ENCODE results near the gene ANKRD31. TPM values are rescaled to one million over a fixed set of nuclear protein-coding genes. Genes with fewer than 3 reads are reported as not detected.

Gene ANKRD31
- total RNA-seq, 1 experiment from 2014 or later = 0.66 TPM

DNA sequence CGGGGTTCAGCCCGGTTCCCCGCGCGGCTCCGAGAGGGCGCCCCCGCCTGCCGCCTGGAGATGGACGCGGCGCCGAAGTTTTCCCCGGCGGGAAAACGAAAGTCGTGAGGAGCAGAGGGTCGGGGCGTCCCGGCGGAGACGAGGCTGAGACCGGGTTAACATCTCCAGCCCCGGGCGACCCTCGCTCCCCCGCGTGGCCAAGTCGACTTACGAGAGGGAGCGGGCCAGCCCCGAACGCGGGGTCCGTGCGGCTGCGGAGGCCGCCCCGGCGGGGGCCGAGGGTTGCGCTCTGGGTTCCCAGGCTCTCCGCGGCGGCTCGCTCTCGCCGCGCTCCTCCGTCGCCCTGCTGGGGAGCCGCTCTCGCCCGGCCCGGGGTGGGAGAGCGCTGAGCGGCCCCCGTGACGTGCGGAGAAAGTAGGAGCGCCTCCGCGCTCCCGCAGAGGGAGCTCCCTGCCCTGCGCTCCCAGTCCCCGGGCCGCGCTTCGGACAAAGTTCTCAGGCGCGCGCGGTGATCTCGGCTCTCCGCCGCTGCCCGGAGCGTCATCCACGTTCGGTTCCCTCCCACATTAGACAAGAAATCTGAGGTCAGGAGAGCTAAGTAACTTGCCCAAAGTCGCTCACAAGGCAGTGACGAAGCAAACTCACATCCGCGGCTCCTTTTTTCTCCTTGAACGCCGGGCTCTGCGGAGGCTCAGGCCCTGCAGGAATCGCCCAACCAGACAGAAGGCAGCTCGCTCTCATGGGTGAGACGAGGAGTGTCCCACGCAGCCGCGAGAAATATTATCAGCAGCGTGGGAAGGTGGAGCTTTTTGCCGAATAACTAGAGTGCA, 183.2 kb downstream of the ANKRD31 start:
- no peaks in the 10 kb centered on the region for H3K9me3 ChIP-seq
- peaks cover 35% of the 10 kb centered on the region for H3K4me1 Mint-ChIP-seq (ENCODE audit: low read depth, unreplicated experiment)
- peak; percentile 15 to 17 for TF ChIP-seq CTCF (IDR thresholded peaks at IDR 0.05; ENCODE audit: insufficient read depth in 1 of 2, low read depth in 1 of 2, low read length in 1 of 2, severe bottlenecking in 1 of 2, unreplicated experiment in 1 of 2)
- ChIA-PET CTCF (interaction anchor here (0.6 to 1.0 kb wide), 3 partner anchors 128 to 283 kb away, joined by 3 to 4 read pairs (median 4); partner anchors contain the start of gene HMGCR), POLR2A (interaction anchor here (0.7 to 0.9 kb wide), 2 partner anchors 207 to 271 kb away, joined by 3 to 4 read pairs; no protein-coding TSS in a partner anchor)
- peak; percentile 68 to 80 for DNase-seq
- peak overlapping the region; percentile 67 for H3K27ac Mint-ChIP-seq (ENCODE audit: unreplicated experiment)
- no peaks in the 10 kb centered on the region for H3K36me3 ChIP-seq (ENCODE audit: control insufficient read depth, insufficient read depth, low read length)
- no TSS peak for BruUV-seq (replicated peaks)
- peaks cover 15% of the 10 kb centered on the region for H3K36me3 Mint-ChIP-seq (ENCODE audit: insufficient read depth, unreplicated experiment)
- H3K9me3 Mint-ChIP-seq (ENCODE audit: unreplicated experiment) = no peaks in the 10 kb centered on the region
- H3K4me3 ChIP-seq (ENCODE audit: low read depth, low read length) = peak overlapping the region; percentile 81
- intact Hi-C loops (cut with micrococcal nuclease; ENCODE audit: unreplicated experiment) = loop anchor here (1.0 to 10.0 kb wide), 7 partner anchors 99 to 369 kb away; partner anchors contain the start of genes ANKRD31, HEXB and HMGCR
- H3K4me3 Mint-ChIP-seq (ENCODE audit: unreplicated experiment) = peak overlapping the region; percentile 86
- peaks cover 34% of the 10 kb centered on the region for H3K4me1 ChIP-seq
- no peaks in the 10 kb centered on the region; the same call in 1 of the 2 replicates for H3K27me3 ChIP-seq (replicated peaks; ENCODE audit: control insufficient read depth, insufficient read depth, low read length)
- H3K27me3 Mint-ChIP-seq (ENCODE audit: insufficient read depth, unreplicated experiment) = no peaks in the 10 kb centered on the region

DNA sequence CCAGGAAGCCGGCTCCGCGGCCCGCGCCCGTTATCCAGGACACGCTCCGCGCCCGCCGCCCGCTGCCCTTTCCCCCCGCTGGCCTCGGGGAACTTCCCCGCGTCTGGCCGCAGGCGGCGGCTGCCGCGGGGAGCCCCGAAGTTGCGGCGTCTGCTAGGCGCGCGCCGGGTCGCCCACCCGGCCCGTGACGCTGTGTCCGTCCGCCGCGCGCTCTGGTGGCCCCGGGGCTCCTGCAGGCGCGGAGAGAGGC, 183.7 kb downstream of the ANKRD31 start:
- TF ChIP-seq CTCF (IDR thresholded peaks at IDR 0.05; ENCODE audit: insufficient read depth in 1 of 2, low read depth in 1 of 2, low read length in 1 of 2, severe bottlenecking in 1 of 2, unreplicated experiment in 1 of 2) = no peak
- DNase-seq = no peak
- H3K27me3 Mint-ChIP-seq (ENCODE audit: insufficient read depth, unreplicated experiment) = no peaks in the 10 kb centered on the region
- Histone ChIP-seq H3K4me3 (ENCODE audit: low read depth, low read length) (peak overlapping the region; percentile 81), H3K36me3 (ENCODE audit: control insufficient read depth, insufficient read depth, low read length) (no peaks in the 10 kb centered on the region), H3K27me3 (replicated peaks; ENCODE audit: control insufficient read depth, insufficient read depth, low read length) (no peaks in the 10 kb centered on the region; the same call in 1 of the 2 replicates), H3K9me3 (no peaks in the 10 kb centered on the region), H3K4me1 (peaks cover 34% of the 10 kb centered on the region)
- intact Hi-C loops (cut with micrococcal nuclease; ENCODE audit: unreplicated experiment) = loop anchor here (1.0 to 10.0 kb wide), 6 partner anchors 98 to 368 kb away; partner anchors contain the start of genes ANKRD31, HEXB and HMGCR
- H3K9me3 Mint-ChIP-seq (ENCODE audit: unreplicated experiment) = no peaks in the 10 kb centered on the region
- peaks cover 15% of the 10 kb centered on the region for H3K36me3 Mint-ChIP-seq (ENCODE audit: insufficient read depth, unreplicated experiment)
- peak overlapping the region; percentile 86 for H3K4me3 Mint-ChIP-seq (ENCODE audit: unreplicated experiment)
- no TSS peak for BruUV-seq (replicated peaks)
- ChIA-PET CTCF (interaction anchor here (1.0 kb wide), 1 partner anchor 128 kb away, joined by 3 read pairs; no protein-coding TSS in a partner anchor), POLR2A (no interaction called here)
- no peak overlapping the region for H3K27ac Mint-ChIP-seq (ENCODE audit: unreplicated experiment)
- peaks cover 35% of the 10 kb centered on the region for H3K4me1 Mint-ChIP-seq (ENCODE audit: low read depth, unreplicated experiment)

DNA sequence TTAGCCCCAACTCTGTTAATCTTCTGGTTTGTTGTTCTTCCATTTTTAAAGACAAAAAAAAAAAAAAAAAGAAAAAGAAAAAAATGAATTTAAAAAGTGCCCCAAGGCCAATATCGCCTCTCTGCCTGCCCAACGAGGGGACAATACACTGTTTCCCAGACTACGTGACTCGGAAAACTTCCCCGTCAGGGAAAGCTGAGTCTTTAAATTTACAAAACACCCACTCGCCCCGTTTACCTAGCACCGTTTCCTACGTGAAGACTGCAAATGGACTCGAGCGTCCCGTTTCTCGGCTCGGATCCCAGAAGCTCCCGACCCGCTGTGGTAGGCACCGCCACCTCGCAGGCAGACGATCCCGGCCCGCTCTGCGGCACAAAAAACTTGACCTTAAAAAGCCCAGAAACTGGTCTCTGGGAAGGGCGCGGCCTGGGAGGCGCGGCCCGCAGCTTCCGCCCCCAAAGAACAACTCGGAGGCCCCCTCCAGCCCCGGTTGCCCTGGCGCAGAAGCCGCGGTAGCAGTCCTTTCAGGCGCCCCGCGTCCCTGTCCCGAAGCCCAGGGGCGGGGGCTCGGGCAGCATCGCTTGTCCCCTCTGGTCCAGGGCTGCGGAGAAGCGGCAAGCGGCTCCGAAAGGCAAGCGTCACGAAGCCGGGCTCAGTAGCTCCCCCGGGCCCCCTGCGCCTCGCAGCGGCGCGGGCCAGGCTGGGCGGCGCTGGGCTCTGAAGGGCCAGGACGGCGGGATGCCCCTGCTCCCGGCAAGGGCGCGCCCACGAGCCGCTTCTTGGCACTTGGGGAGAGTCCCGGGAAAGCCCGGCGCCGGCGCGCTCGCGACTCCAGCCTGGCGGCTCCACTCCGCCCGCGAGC, 184.3 kb downstream of the ANKRD31 start, which contains the start of gene GCNT4:
Gene GCNT4 (minus strand): TSS at position 367 of the 862 bp plus-strand sequence. CDS start 22,521 bp downstream, outside the sequence.
- H3K9me3 ChIP-seq = no peaks in the 10 kb centered on the region
- H3K4me1 ChIP-seq = peaks cover 34% of the 10 kb centered on the region
- DNase-seq = peak; percentile 42 to 50
- ChIA-PET POLR2A (interaction anchor here (0.6 kb wide), 1 partner anchor 284 kb away, joined by 11 read pairs; the partner anchor contains the start of gene HMGCR), CTCF (no interaction called here)
- intact Hi-C loops (cut with micrococcal nuclease; ENCODE audit: unreplicated experiment) = loop anchor here (1.0 to 10.0 kb wide), 6 partner anchors 98 to 368 kb away; partner anchors contain the start of genes ANKRD31, HEXB and HMGCR
- peaks cover 35% of the 10 kb centered on the region for H3K4me1 Mint-ChIP-seq (ENCODE audit: low read depth, unreplicated experiment)
- H3K36me3 ChIP-seq (ENCODE audit: control insufficient read depth, insufficient read depth, low read length) = no peaks in the 10 kb centered on the region
- TF ChIP-seq CTCF (IDR thresholded peaks at IDR 0.05; ENCODE audit: insufficient read depth in 1 of 2, low read depth in 1 of 2, low read length in 1 of 2, severe bottlenecking in 1 of 2, unreplicated experiment in 1 of 2) = no peak
- H3K27me3 Mint-ChIP-seq (ENCODE audit: insufficient read depth, unreplicated experiment) = no peaks in the 10 kb centered on the region
- H3K4me3 ChIP-seq (ENCODE audit: low read depth, low read length) = peak within 1 kb of the TSS; percentile 81
- peak within 1 kb of the TSS; percentile 67 for H3K27ac Mint-ChIP-seq (ENCODE audit: unreplicated experiment)
- H3K27me3 ChIP-seq (replicated peaks; ENCODE audit: control insufficient read depth, insufficient read depth, low read length) = no peaks in the 10 kb centered on the region; the same call in 1 of the 2 replicates
- H3K4me3 Mint-ChIP-seq (ENCODE audit: unreplicated experiment) = peak within 1 kb of the TSS; percentile 86
- no peaks in the 10 kb centered on the region for H3K9me3 Mint-ChIP-seq (ENCODE audit: unreplicated experiment)
- BruUV-seq (replicated peaks) = no TSS peak
- H3K36me3 Mint-ChIP-seq (ENCODE audit: insufficient read depth, unreplicated experiment) = peaks cover 15% of the 10 kb centered on the region

All from Caco-2 (cell line).